ENCODE data around the gene TNRC6B. TPM values are rescaled to one million over a fixed set of nuclear protein-coding genes. Genes with fewer than 3 reads are reported as not detected.
A peak's percentile ranks its signal among the peaks of the same experiment; 100 is the strongest.
"Not testable (repeated sequence)": the region's sequence is repeated elsewhere in the genome, so short reads cannot be mapped to it uniquely, and the experiment has no call there.

Gene TNRC6B
- total RNA-seq, result 23.1 and 24.5 TPM in 2 replicates

- peak; percentile 96 for DNase-seq
Observed at GRCh38 chr22:40177738-40178416, at the start of gene TNRC6B. Gene TNRC6B (plus strand): TSS chr22:40177925. CDS start chr22:40178136, 211 bp downstream.

- peak; percentile 28 for DNase-seq
Observed at GRCh38 chr22:40128989-40129388, 48.7 kb upstream of the TNRC6B start.

- no peak for DNase-seq
Observed at GRCh38 chr22:40137132-40137531, 40.6 kb upstream of the TNRC6B start.

- DNase-seq, result no peak
Observed at GRCh38 chr22:40138866-40139265, 38.9 kb upstream of the TNRC6B start.

DNA sequence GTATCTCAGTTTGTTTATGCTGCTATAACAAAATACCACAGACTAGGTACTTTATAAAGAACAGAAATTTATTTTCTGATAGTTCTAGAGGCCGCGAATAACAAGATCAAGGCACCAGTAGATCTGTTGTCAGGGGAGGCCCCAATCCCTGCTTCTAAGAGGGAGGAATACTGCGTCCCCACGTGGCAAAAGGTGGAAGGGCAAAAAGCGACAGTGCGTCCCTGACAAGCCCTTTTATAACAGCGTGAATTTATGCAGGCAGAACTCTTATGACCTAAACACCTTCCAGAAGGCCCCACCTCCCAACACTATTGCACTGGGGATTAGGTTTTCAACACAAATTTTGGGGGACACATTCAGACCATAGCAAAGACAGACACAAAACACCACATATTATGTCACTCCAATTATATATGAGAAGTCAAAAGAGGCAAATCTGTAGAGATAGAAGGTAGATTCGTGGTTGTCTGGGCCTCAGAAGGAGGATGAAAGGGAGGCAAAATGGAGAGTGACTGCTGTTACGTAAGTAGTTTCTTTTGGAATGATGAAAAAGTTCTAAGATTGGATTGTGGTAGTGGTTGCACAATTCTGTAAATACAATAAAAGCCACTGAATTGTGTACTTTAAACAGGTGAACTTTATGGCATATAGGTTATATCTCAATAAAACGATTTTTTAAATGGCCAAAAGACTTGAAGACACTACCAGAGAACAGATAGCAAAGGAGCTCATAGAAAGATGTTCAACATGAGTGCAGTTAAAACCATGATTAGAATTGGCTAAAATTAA, 30.1 kb upstream of the TNRC6B start:
- DNase-seq, result no peak

DNA sequence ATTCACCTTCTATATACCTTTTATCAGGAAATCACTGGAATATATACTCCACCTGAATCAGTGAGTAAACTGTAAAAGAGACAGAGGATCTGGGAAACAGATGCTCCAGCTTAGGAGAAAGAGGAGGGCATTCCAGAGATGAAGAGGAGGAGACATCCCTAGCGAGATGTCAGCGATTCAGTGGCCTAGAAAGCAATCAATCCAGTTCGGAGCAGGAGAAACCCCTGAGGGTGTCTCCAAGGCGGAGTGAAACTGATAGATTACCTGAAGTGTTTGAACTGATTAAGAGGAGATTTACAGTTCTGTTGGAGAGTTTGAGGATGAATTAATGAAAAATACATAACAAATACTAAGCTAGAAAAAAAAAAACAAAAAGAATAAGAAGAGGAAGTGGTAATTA, 24.5 kb upstream of the TNRC6B start:
- DNase-seq, result no peak

DNA sequence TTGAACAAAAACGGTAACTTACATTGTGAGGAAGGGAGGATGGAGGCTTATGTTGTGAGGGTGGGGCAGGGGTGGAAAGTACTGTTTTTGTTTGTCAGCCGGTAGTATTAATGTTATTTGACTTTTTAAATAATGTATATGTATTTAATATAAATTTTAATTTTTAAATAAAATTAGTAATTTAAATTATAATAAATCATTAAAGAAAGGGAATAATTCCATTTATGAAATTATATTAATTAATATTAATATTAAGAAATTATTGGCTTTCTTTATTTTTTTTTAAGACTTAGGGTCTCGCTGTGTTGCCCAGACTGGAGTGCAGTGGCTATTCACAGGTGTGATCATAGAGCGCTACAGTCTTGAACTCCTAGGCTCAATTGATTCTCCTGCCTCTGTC, 24.0 kb upstream of the TNRC6B start:
- no peak for DNase-seq

DNA sequence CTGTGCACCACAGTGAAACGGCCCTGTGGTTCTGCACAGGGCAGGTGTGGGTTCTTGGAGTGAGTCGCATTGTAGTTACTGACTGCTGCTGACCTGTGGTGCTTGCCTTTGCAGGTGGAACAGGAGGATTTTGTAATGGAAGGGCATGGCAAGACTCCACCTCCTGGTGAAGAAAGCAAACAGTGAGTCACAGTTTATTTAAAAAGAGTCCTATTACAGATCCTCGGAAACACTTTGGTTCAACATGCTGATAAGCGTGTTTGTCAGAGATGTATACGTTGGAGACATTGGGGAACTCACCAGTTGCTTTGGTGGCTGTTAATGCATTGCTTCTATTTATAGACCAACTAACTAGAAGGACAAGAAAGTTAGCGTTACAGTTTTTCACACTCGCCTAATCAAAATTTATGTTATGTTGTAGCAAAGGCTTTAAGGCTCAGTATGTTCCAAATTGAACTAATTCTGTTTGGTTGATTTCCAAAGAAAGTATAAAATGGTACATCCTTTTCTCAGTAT, 21.7 kb upstream of the TNRC6B start:
- DNase-seq, result peak; percentile 35

DNA sequence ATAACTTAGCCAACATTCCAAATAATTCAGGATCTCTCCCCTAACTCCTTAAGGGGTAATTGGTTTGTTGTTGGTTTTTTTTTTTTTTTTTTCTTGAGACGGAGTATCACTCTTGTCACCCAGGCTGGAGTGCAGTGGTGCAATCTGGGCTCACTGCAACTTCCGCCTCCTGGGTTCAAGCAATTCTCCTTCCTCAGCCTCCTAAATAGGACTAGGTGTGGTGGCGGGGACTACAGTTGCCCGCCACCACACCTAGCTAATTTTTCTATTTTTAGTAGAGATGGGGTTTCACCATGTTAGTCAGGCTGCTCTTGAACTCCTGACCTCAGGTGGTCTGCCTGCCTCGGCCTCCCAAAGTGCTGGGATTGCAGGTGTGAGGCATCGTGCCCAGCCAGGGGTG, 21.0 kb upstream of the TNRC6B start:
- DNase-seq, result not testable (repeated sequence)

GRCh38 chr22:40157330-40157945, 20.3 kb upstream of the TNRC6B start:
- no peak for DNase-seq

- no peak for DNase-seq
Observed at GRCh38 chr22:40161194-40161593, 16.5 kb upstream of the TNRC6B start.

DNA sequence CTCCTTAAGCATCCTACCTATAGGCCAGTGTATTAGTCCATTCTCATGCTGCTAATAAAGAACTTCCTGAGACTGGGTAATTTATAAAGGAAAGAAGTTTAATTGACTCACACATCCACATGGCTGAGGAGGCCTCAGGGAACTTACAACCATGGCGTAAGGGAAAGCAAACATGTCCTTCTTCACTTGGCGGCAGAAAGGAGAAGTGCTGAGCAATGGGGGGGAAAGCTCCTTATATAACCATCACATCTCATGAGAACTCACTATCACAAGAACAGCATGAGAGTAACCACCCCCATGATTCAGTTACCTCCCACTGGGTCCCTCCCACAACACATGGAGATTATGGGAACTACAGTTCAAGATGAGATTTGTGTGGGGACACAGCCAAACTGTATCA, 12.2 kb upstream of the TNRC6B start:
- DNase-seq, result not testable (repeated sequence)

- peak; percentile 43 for DNase-seq
Observed at GRCh38 chr22:40175611-40176244, 2.0 kb upstream of the TNRC6B start.

DNA sequence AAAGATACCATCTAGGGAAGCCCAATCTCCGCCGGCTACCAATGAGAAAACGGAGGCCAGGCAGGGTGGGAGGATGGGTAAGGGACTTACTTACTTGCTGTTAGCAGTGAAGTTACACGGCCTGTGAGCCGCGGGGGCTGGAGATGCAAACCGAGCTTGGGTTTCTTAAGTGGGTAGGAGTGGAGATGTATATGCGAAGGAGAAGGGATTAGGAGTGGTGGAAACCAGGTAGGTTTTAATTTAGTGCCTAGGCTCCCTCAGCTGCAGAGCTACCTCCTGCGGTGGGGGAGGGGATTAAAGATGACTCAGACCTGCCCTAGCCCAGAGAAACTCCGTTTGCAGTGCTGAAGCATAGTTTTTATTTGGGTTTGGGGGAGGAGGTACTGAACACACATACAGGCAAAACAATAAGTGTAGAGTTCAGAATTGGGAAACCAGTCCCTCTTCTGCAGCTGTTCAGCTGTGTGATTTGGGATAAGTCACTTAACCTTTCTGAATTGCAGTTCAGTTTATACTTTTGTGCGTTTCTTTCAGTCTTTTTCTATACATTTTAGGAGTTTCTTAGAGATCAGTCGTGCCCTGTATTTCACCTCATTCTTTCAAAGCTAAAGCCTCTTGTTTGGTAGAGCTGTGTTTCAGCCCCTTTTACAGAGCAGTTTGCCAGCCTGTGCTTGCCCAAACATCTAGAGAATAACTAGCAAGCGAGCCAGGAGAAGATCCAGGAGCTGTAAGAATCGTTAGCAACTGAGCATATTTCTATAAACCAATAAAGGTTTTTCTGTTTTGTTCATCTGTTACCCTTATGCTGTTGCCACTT, 596 bp upstream of the TNRC6B start:
- DNase-seq, result peak; percentile 59

- peak; percentile 61 for DNase-seq
Observed at GRCh38 chr22:40178417-40179409, 988 bp downstream of the TNRC6B start.

DNA sequence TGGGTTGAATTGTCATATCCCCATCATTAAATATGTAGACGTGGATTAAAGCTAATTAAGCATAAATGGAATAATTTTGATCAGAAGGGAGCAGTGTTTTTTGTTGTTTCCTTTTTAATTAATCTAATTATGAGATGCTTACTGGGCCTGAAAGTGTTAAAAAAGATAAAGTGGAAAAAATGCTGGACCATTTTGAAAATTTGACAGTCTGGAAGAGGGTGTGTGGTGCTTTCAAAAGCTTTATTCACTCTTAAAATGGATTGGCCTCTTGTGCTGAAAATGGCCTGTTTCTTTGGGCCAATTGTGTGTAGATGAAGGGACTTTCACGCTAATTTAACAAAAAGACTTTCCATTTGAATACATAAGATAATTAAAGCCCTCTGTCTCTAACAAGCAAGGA, 1.8 kb downstream of the TNRC6B start:
- no peak for DNase-seq

DNA sequence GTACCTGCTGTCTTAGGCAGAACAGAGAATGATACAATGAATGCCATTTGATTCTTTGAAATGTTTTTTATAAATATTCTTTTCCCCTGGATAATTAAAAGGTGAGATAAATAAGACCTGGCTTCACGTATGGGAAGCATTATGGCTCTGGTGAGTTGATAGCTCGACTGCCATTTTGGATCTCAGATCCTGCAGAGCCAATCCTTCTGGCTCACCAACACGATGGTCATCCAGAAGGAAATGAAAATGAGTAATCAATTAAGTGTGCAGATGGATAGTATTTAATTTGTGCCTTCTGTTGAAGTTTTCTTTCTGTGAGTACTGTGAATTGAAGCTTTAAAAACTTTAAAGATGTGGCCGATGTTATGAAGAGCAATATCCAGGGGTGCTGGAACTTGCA, 2.7 kb downstream of the TNRC6B start:
- no peak for DNase-seq

- no peak for DNase-seq
Observed at GRCh38 chr22:40181323-40181722, 3.6 kb downstream of the TNRC6B start.

GRCh38 chr22:40182231-40182835, 4.6 kb downstream of the TNRC6B start:
- DNase-seq, result peak; percentile 21

DNA sequence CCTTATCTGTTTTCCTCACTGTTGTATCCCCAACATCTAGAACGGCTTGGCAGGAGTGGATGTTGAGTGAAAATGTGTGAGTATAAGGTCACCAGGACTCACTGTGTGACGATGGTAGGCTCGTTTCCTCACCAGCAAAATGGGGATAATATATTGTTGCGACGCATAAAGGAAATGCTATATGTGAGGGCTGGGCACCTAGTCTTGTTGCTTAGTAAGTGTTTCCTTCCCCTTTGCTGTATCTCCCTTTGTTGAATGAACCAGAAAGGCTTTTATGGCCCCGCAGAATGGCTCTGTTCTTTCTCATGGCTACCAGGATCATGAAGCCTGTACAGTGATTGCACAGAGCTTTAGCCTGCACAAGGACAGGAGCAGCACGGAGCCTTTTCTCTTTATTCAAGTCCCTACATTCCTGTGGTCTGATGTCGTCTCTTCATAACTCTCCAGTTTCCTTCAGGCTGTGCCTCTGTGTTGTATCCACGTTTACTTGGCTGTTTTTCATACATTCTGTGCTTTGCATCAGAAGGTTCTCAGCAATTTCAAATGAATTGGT, 5.4 kb downstream of the TNRC6B start:
- peak; percentile 75 for DNase-seq
